GM23248 (cell line): ENCODE measurements around the gene KCNJ18. TPM values are rescaled to one million over a fixed set of nuclear protein-coding genes. Genes with fewer than 3 reads are reported as not detected.
"Not testable (repeated sequence)": the region's sequence is repeated elsewhere in the genome, so short reads cannot be mapped to it uniquely, and the experiment has no call there.

ENCODE experiments used
- DNase-seq: peaks from one replicate; pipeline ENCODE4 v3.0.0-alpha.2; 2015
- H2AFZ ChIP-seq: fragments of 200-600 bp; sonication (generic); 2 replicates; pipeline ENCODE4 v1.6.1; 2016; ENCODE audit warnings: antibody characterized with exemption
- H3F3A ChIP-seq: fragments of 200-600 bp; sonication (generic); 2 replicates; pipeline ENCODE4 v1.6.1; 2016; ENCODE audit warnings: mild to moderate bottlenecking, antibody characterized with exemption, mixed run types; ENCODE audit not compliant: insufficient read depth
- H3K27ac ChIP-seq: fragments of 200-600 bp; sonication (generic); 2 replicates; pipeline ENCODE4 v1.5.1; 2016; ENCODE audit warnings: mild to moderate bottlenecking
- H3K27me3 ChIP-seq: fragments of 200-600 bp; sonication (generic); replicated peaks from 2 replicates; pipeline ENCODE4 v1.6.1; 2016; ENCODE audit warnings: mild to moderate bottlenecking; ENCODE audit not compliant: insufficient read depth
- H3K36me3 ChIP-seq: fragments of 200-600 bp; sonication (generic); 2 replicates; pipeline ENCODE4 v1.6.1; 2016; ENCODE audit warnings: low read depth, mild to moderate bottlenecking
- H3K4me1 ChIP-seq: fragments of 200-600 bp; sonication (generic); 2 replicates; pipeline ENCODE4 v1.6.1; 2016; ENCODE audit warnings: mild to moderate bottlenecking; ENCODE audit not compliant: insufficient read depth
- H3K4me2 ChIP-seq: fragments of 200-600 bp; sonication (generic); one replicate; pipeline ENCODE4 v1.6.1; 2016; ENCODE audit warnings: mild to moderate bottlenecking; ENCODE audit not compliant: unreplicated experiment
- H3K4me3 ChIP-seq: fragments of 200-600 bp; sonication (generic); 2 replicates; pipeline ENCODE4 v1.5.1; 2016; ENCODE audit warnings: mild to moderate bottlenecking
- H3K79me2 ChIP-seq: fragments of 200-600 bp; sonication (generic); 2 replicates; pipeline ENCODE4 v1.6.1; 2016; ENCODE audit warnings: mild to moderate bottlenecking; ENCODE audit not compliant: insufficient read depth
- H3K9ac ChIP-seq: fragments of 200-600 bp; sonication (generic); 2 replicates; pipeline ENCODE4 v1.6.1; 2016; ENCODE audit warnings: mild to moderate bottlenecking
- H3K9me2 ChIP-seq: fragments of 200-600 bp; sonication (generic); 2 replicates; pipeline ENCODE4 v1.6.1; 2016; ENCODE audit warnings: mixed run types, mild to moderate bottlenecking, moderate library complexity; ENCODE audit not compliant: insufficient read depth
- H3K9me3 ChIP-seq: fragments of 200-600 bp; sonication (generic); one replicate; pipeline ENCODE4 v1.6.1; 2017; ENCODE audit warnings: low read depth
- H4K20me1 ChIP-seq: fragments of 200-600 bp; sonication (generic); 2 replicates; pipeline ENCODE4 v1.6.0; 2016; ENCODE audit not compliant: insufficient read depth
- EZH2 ChIP-seq: fragments of 200-600 bp; sonication (generic); IDR thresholded peaks from 2 replicates; pipeline ENCODE4 v1.6.1; 2018; ENCODE audit warnings: antibody characterized with exemption, mild to moderate bottlenecking; ENCODE audit not compliant: insufficient read depth, poor library complexity, severe bottlenecking
- EZH2phosphoT487 ChIP-seq: fragments of 200-600 bp; sonication (generic); IDR thresholded peaks from 2 replicates; pipeline ENCODE4 v1.6.1; 2018; ENCODE audit warnings: antibody characterized with exemption, moderate library complexity, mild to moderate bottlenecking, low read depth; ENCODE audit not compliant: insufficient read depth
- WGBS, 2 experiments: methylation state at CpG; one replicate each; pipeline ENCODE4 v1.1.6; 2015 to 2017; ENCODE audit warnings: low lambda C conversion rate in 2 of 2, low coverage in 1 of 2; ENCODE audit errors: missing lambda C conversion rate in 2 of 2; 5-methylcytosine and 5-hydroxymethylcytosine counted together
- in situ Hi-C: fragments of 300-500 bp; cut with MboI; formaldehyde crosslinking; loops from 2 replicates; pipeline ENCODE4 v1.15.0; 2020
- polyA plus RNA-seq: library from polyadenylated mRNA; unstranded; fragments of >200 nt; fragmentation: Nextera tagmentation; extraction: Ambion mirVana; gene quantifications from 2 replicates; pipeline ENCODE4 v1.2.1, GENCODE V29; 2016
- total RNA-seq: library from RNA; depleted of rRNA; stranded (reverse); fragments of >200 nt; shearing (Covaris generic); gene quantifications from 2 replicates; pipeline ENCODE4 v1.2.3, GENCODE V29; 2014

KCNJ18 gene
- total and polyA plus RNA-seq, 2 experiments from 2014 or later = not detected

DNA sequence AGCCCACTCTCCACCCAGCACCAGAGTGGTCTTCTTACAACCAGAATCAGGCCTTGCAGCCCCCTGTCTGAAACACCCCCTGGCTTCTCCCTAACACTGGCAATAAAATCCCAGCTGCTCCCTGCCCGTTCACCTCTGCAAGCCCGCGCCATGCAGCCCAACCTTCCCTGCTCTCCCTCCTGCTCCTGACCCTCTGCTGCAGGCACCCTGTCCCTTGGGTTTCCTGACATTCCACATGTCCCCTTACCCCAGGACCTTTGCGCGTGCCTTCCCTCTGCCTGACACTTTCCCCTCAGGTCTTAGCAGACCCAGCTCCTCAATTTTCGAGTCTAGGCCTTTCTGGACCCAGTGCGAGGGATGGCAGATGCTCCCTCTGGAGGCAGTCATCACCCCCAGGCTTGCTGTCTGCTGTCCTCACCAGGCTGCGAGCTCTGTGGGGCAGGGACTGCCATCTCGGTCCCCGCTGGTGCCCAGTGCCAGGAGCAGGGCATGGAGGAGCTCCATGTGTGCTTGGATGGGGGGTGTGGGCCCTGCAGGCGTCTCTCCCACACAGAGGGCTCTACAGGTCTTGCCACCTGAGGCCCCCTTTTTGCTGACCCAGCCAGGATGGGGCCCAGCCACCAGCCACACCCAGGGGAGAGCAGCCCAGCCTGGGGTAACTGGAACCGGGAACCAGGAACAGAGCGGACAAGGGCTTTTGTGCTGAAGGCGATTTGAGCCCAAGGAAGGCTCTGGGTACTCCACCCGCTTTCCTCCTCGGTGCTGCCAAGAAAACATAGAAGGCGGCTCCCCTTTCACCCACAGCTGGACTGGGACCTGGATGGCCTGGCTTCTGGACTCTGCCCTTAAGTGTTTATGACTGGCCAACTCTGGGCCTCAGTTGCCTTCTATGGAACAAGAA lies 15.6 kb downstream of the KCNJ18 start:
- in situ Hi-C loops, DNase-seq: not testable (repeated sequence)

GRCh38 chr17:21708612-21709535 lies 16.6 kb downstream of the KCNJ18 start:
- H3K9me3 ChIP-seq, DNase-seq, H3K79me2 ChIP-seq, H3K9ac ChIP-seq, H3K4me3 ChIP-seq, H4K20me1 ChIP-seq, H3F3A ChIP-seq, H2AFZ ChIP-seq, H3K27me3 ChIP-seq, H3K27ac ChIP-seq, in situ Hi-C loops, H3K4me1 ChIP-seq, H3K9me2 ChIP-seq, H3K4me2 ChIP-seq, H3K36me3 ChIP-seq: not testable (repeated sequence)
- WGBS, 2 experiments = 66 to 67% methylated on average over 12 to 15 of the region's 15 CpGs

More for the DNA sequence above, 15.6 kb downstream of the KCNJ18 start:
- H3K36me3 ChIP-seq, H2AFZ ChIP-seq, H3K9ac ChIP-seq, H4K20me1 ChIP-seq, H3K27me3 ChIP-seq, H3K27ac ChIP-seq, H3K9me3 ChIP-seq, H3K4me3 ChIP-seq, H3K4me1 ChIP-seq, H3K79me2 ChIP-seq, H3K4me2 ChIP-seq, H3F3A ChIP-seq, H3K9me2 ChIP-seq: not testable (repeated sequence)
- WGBS, 2 experiments = 50 to 58% methylated on average over 14 of the region's 17 CpGs

DNA sequence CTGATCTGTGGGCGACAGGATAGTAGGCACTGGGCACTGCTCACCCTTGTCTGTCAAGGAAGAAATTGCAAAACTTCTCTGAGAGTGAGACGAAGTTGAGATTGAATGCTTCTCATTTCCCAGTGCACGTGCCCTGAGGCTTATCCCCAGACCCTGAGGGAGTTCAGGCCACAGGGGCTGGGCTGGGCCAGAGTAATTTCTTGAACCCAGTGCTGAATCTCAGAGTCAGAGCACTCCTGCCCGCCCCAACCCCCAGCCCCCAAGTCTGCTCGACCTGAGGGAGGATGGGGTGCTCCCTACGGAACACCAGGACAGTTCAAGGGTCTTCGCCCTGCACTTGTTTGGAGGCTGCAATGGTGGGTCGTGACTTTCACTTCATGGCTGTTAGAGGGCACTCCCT lies 17.7 kb downstream of the KCNJ18 start:
- H3K27me3 ChIP-seq, H3F3A ChIP-seq, in situ Hi-C loops, H3K36me3 ChIP-seq, H2AFZ ChIP-seq, H3K4me1 ChIP-seq, H3K9me3 ChIP-seq, H3K9me2 ChIP-seq, H3K27ac ChIP-seq, H3K4me2 ChIP-seq, H3K79me2 ChIP-seq, DNase-seq, H3K9ac ChIP-seq, H3K4me3 ChIP-seq, H4K20me1 ChIP-seq: not testable (repeated sequence)
- WGBS, 2 experiments = 43 to 72% methylated on average over 6 to 7 of the region's 8 CpGs

GRCh38 chr17:21710486-21710885 lies 18.2 kb downstream of the KCNJ18 start:
- H3K36me3 ChIP-seq, H3K9me3 ChIP-seq, H3K9me2 ChIP-seq, H3K27ac ChIP-seq, H3K4me1 ChIP-seq, DNase-seq, H2AFZ ChIP-seq, in situ Hi-C loops, H3F3A ChIP-seq, H3K79me2 ChIP-seq, H3K9ac ChIP-seq, H3K27me3 ChIP-seq, H3K4me2 ChIP-seq, H4K20me1 ChIP-seq, H3K4me3 ChIP-seq: not testable (repeated sequence)
- WGBS, 2 experiments = 58 to 72% methylated on average over 2 to 3 of the region's 3 CpGs

GRCh38 chr17:21711182-21711581 lies 18.9 kb downstream of the KCNJ18 start:
- H4K20me1 ChIP-seq = no peaks in the 10 kb centered on the region
- H3K4me2 ChIP-seq = no peak overlapping the region
- H3K4me3 ChIP-seq = no peak overlapping the region
- H3K27me3 ChIP-seq = no peaks in the 10 kb centered on the region
- no peak overlapping the region for H2AFZ ChIP-seq
- H3F3A ChIP-seq = peaks cover 7% of the 10 kb centered on the region; the same call in 1 of the 2 replicates
- peaks cover 8% of the 10 kb centered on the region for H3K4me1 ChIP-seq
- H3K36me3 ChIP-seq = no peaks in the 10 kb centered on the region
- no peaks in the 10 kb centered on the region for H3K9me3 ChIP-seq
- no peak overlapping the region for H3K9ac ChIP-seq
- no peaks in the 10 kb centered on the region for H3K9me2 ChIP-seq
- TF ChIP-seq EZH2 = no peak
- TF ChIP-seq EZH2phosphoT487 = no peak
- DNase-seq = no peak
- no peaks in the 10 kb centered on the region for H3K79me2 ChIP-seq
- in situ Hi-C loops = no loop called here
- 74 to 77% methylated on average over 12 of the region's 12 CpGs for WGBS, 2 experiments
- H3K27ac ChIP-seq = no peak overlapping the region

DNA sequence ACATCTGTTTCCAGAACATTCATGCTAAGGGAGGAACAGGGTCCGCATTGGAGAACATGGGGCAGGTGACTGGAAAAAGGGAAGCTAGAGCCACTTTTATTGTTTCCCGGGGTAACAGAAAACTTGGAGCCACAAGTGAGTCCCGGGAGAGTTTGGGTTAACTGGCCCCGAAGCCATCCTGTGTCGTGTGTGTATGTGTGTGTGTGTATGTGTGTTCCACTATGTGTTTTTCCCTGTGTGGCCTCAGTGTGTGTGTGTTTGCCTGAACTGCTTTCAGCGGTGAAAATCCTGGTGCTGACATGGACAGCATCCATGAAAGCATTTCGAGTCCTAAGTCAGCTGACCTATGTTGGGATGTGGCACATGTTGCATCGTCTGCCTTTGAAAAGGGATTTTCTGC lies 20.7 kb downstream of the KCNJ18 start:
- DNase-seq = peak; percentile 21
- H3K4me2 ChIP-seq, H3K4me3 ChIP-seq, H3K79me2 ChIP-seq, H4K20me1 ChIP-seq, H3K9ac ChIP-seq, H3K9me3 ChIP-seq, in situ Hi-C loops, H3K27me3 ChIP-seq, H3K9me2 ChIP-seq, H2AFZ ChIP-seq, H3K27ac ChIP-seq, H3K36me3 ChIP-seq: not testable (repeated sequence)
- 52 to 53% methylated on average over 8 of the region's 8 CpGs for WGBS, 2 experiments
- H3F3A ChIP-seq = peaks cover 12% of the 10 kb centered on the region; the same call in 1 of the 2 replicates
- H3K4me1 ChIP-seq = peaks cover 13% of the 10 kb centered on the region
